Right atrium auricular region (tissue), 2 donors: Measurements from ENCODE around the gene SCN4B. TPM values are rescaled to one million over a fixed set of nuclear protein-coding genes. Genes with fewer than 3 reads are reported as not detected.
"Not testable (repeated sequence)": the region's sequence is repeated elsewhere in the genome, so short reads cannot be mapped to it uniquely, and the experiment has no call there.

ENCODE experiments used
- DNase-seq: peaks from one replicate; pipeline ENCODE4 v3.0.0-alpha.2; 2019; ENCODE audit warnings: low spot score
- H3K27ac ChIP-seq, 2 donors: fragments of 200-600 bp; sonication (generic); 1 replicate in 1 of 2; 2 replicates in 1 of 2; pipeline ENCODE4 v1.5.1; 2016 to 2019
- H3K27me3 ChIP-seq, 2 donors: fragments of 200-600 bp; sonication (generic); one replicate each; pipeline versions ENCODE4 v1.5.1 to v1.6.0; 2017 to 2019
- H3K36me3 ChIP-seq: fragments of 200-600 bp; sonication (generic); one replicate; pipeline ENCODE4 v1.5.1; 2016
- H3K4me1 ChIP-seq, 2 donors: fragments of 200-600 bp; sonication (generic); one replicate each; pipeline versions ENCODE4 v1.5.1 to v1.6.0; 2017 to 2019
- H3K4me3 ChIP-seq, 2 donors: fragments of 200-600 bp; sonication (generic); 1 replicate in 1 of 2; 2 replicates in 1 of 2; pipeline ENCODE4 v1.5.1; 2017 to 2019; ENCODE audit warnings: mild to moderate bottlenecking in 1 of 2, moderate library complexity in 1 of 2
- H3K9me3 ChIP-seq, 2 donors: fragments of 200-600 bp; sonication (generic); one replicate each; pipeline ENCODE4 v1.5.1; 2019
- total RNA-seq, 2 donors: library from RNA; depleted of rRNA; stranded (reverse); fragments of >200 nt; gene quantifications; one replicate each; pipeline ENCODE4 v1.1.0, GENCODE V29; 2016
- TF ChIP-seq, protein P1 (sequence below), 2 donors: fragments of 200-600 bp; sonication (generic); IDR thresholded peaks; one replicate each; pipeline ENCODE4 v1.5.1; 2019; ENCODE audit warnings: antibody characterized with exemption in 2 of 2

The SCN4B gene
- total RNA-seq, 2 donors from 2014 or later, result 2.5 to 11.8 TPM

- no peaks in the 10 kb centered on the region for H3K9me3 ChIP-seq
- H3K4me1 ChIP-seq, result peaks cover 0 to 24% of the 10 kb centered on the region in 2 donors
- DNase-seq, result peak; percentile 80
- H3K27ac ChIP-seq, result no peak overlapping the region
- H3K4me3 ChIP-seq, result no peak overlapping the region
- no peaks in the 10 kb centered on the region for H3K36me3 ChIP-seq
- no peaks in the 10 kb centered on the region for H3K27me3 ChIP-seq
- TF ChIP-seq, protein P1, sequence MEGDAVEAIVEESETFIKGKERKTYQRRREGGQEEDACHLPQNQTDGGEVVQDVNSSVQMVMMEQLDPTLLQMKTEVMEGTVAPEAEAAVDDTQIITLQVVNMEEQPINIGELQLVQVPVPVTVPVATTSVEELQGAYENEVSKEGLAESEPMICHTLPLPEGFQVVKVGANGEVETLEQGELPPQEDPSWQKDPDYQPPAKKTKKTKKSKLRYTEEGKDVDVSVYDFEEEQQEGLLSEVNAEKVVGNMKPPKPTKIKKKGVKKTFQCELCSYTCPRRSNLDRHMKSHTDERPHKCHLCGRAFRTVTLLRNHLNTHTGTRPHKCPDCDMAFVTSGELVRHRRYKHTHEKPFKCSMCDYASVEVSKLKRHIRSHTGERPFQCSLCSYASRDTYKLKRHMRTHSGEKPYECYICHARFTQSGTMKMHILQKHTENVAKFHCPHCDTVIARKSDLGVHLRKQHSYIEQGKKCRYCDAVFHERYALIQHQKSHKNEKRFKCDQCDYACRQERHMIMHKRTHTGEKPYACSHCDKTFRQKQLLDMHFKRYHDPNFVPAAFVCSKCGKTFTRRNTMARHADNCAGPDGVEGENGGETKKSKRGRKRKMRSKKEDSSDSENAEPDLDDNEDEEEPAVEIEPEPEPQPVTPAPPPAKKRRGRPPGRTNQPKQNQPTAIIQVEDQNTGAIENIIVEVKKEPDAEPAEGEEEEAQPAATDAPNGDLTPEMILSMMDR (IDR thresholded peaks at IDR 0.05), result peak; percentile 88 to 91
Observed at GRCh38 chr11:118198370-118198769, 45.7 kb upstream of the SCN4B start.

DNA sequence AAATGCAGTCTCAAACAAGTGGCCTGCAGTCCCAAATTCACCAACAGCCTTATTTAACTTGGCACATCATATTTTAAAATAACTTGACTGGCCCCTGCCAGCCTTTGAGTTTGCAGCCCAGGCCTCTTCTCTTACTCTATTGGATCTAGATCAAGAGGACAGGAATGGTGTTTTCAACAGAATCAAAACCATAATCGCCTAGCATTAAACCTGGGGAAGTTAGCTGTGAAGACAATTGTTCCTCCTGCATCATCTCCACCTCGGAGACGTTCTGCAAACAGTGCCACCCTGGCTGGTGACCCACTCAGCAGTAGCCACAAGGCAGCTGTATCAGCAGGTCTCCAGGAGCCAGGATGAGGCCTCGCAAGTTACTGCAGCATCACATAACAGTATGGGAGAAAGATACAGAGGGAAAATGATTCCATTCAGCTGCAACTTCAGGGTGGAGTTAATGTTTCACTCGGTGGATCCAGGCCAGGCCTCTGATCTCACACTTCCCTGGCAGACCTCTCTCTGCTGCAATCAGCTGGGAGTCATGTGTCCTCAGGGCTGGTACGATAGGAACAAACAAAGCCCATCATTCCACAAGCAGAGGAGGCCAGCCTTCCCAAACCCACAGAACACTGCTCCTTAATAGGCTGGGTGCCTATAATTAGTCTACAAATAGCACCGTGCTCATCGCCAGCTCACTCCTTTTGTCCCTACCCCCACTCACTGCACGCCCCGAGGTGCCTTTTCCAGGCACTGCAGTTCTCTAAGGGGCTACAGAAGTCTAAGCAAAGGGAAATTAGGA, 42.4 kb upstream of the SCN4B start:
- TF ChIP-seq, protein P1 (IDR thresholded peaks at IDR 0.05), result no peak
- no peaks in the 10 kb centered on the region for H3K9me3 ChIP-seq
- H3K27me3 ChIP-seq, result no peaks in the 10 kb centered on the region
- no peak overlapping the region for H3K4me3 ChIP-seq
- peak overlapping the region; percentile 76 to 78 for H3K27ac ChIP-seq
- H3K4me1 ChIP-seq, result peaks cover 0 to 24% of the 10 kb centered on the region in 2 donors
- peak; percentile 95 for DNase-seq
- H3K36me3 ChIP-seq, result no peaks in the 10 kb centered on the region

DNA sequence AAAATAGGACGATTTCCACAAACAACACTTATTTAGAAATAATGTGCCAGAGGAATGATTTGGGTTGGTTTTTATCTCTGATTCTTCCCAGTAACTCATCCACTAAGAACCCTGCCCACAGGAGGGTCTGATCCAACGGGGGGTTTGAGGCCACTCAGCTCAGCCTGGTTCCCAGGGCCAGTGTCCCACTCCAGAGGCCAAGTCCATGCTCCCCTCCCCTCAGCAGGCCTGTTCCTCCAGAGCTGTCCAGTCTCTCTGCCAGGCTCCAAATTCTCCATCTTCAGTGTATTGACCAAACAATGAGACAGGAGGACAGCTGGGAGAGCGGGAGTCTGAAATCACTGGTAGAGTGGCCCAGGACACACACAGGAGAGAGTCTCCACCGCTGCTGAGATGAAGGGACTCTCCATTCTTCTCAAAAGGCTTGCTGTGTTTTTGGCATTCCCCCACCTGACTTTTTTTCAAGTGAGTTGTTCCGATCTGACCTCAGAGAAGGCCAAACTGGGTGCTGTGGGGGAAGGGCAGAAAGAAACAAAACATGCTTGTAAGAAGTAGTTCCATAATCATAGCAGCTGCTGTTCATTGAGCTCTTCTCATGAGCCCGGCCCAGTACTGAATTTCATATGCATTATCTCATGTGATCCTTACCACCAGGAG, 41.4 kb upstream of the SCN4B start:
- peak overlapping the region; percentile 76 to 78 for H3K27ac ChIP-seq
- no peaks in the 10 kb centered on the region for H3K9me3 ChIP-seq
- no peaks in the 10 kb centered on the region for H3K36me3 ChIP-seq
- no peak overlapping the region for H3K4me3 ChIP-seq
- H3K27me3 ChIP-seq, result no peaks in the 10 kb centered on the region
- DNase-seq, result no peak
- TF ChIP-seq, protein P1 (IDR thresholded peaks at IDR 0.05), result no peak
- H3K4me1 ChIP-seq, result peaks cover 0 to 24% of the 10 kb centered on the region in 2 donors

- H3K27ac ChIP-seq, H3K27me3 ChIP-seq, H3K36me3 ChIP-seq, H3K9me3 ChIP-seq, DNase-seq, H3K4me3 ChIP-seq: not testable (repeated sequence)
- H3K4me1 ChIP-seq, result peaks cover 0 to 19% of the 10 kb centered on the region in 2 donors
Observed at GRCh38 chr11:118192817-118193216, 40.2 kb upstream of the SCN4B start.

DNA sequence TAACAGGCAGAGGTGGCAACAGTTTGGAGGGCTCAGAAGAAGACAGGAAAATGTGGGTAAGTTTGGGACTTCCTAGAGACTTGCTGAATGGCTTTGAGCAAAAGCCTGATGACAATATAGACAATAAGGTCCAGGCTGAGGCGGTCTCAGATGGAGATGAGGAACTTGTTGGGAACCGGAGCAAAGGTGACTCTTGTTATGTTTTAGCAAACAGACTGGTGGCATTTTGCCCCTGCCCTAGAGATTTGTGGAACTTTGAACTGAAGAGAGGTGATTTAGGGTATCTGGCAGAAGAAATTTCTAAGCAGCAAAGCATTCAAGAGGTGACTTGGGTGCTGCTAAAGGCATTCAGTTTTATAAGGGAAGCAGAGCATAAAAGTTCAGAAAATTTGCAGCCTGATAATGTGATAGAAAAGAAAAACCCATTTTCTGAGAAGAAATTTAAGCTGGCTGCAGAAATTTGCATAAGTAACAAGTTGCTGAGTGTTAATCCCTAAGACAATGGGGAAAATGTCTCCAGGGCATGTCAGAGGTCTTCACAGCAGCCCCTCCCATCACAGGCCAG, 38.4 kb upstream of the SCN4B start:
- not testable (repeated sequence) for H3K9me3 ChIP-seq, DNase-seq, H3K36me3 ChIP-seq, H3K27me3 ChIP-seq, H3K27ac ChIP-seq, H3K4me3 ChIP-seq
- H3K4me1 ChIP-seq, result peaks cover 0 to 19% of the 10 kb centered on the region in 2 donors

DNA sequence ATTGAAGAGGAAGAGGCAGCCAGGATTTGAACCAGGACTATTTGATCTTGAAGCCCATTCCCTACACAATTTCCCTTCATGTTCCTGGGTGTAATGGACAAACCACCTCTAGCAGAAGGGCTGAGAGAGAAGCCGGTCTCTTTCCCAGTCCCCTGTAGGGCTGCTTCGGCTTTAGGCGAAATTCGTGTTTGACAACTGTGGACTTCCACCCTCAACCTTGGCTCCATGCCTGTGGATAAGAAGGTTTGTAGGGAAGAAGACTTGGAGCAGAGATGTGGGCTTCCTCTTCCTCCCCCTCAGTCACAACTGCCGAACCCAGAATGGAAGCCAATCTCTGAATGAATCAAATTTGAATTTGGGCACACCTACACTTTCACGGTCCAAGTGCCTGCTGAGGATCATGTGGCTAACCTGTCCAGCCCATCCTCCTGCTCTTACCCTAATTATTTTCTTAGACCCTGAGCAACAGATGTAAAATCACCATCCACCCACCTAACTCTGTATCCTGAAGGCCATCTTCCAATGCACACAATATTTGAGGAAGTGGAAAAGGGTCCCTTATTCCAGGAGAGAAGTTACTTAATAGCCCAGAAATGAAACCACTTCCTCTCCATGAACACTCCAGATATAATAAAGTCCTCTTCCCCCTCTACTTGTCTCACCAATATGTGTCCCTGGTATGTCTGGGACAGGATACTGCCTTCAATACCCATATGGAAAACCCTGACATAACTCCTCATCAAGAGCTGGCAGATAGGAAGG, 33.9 kb upstream of the SCN4B start:
- Histone ChIP-seq H3K36me3 (no peaks in the 10 kb centered on the region), H3K9me3 (no peaks in the 10 kb centered on the region), H3K27me3 (no peaks in the 10 kb centered on the region), H3K4me1 (no peaks in the 10 kb centered on the region), H3K27ac (no peak overlapping the region), H3K4me3 (no peak overlapping the region)
- no peak for DNase-seq
- TF ChIP-seq, protein P1 (IDR thresholded peaks at IDR 0.05), result no peak
